Bronchial epithelial cell (primary cell): ENCODE data around the gene HSD17B11. TPM values are rescaled to one million over a fixed set of nuclear protein-coding genes. Genes with fewer than 3 reads are reported as not detected.
"Not testable (repeated sequence)": the region's sequence is repeated elsewhere in the genome, so short reads cannot be mapped to it uniquely, and the experiment has no call there.

ENCODE experiments used
- DNase-seq: peaks from one replicate; pipeline ENCODE4 v3.0.0-alpha.2; 2010; ENCODE audit warnings: low read depth
- FAIRE-seq: peaks from 2 replicates; lab custom pipeline; 2011; peaks lifted over from hg19 to GRCh38; lab: Jason Lieb, UNC
- H3K27me3 ChIP-seq: 2 replicates; pipeline ENCODE4 v1.5.1; 2011; ENCODE audit warnings: low read length; ENCODE audit not compliant: control insufficient read depth, insufficient read depth
- H3K36me3 ChIP-seq: 2 replicates; pipeline ENCODE4 v1.5.1; 2011; ENCODE audit warnings: low read length; ENCODE audit not compliant: control insufficient read depth, insufficient read depth
- H3K4me3 ChIP-seq: 2 replicates; pipeline ENCODE4 v1.5.1; 2011; ENCODE audit warnings: mild to moderate bottlenecking, low read depth, low read length, control low read depth
- total RNA-seq: library from RNA; depleted of rRNA; stranded (reverse); fragments of >200 nt; gene quantifications from 2 replicates; pipeline ENCODE4 v1.2.1, GENCODE V29; 2014
- TF ChIP-seq, protein P1 (sequence below): IDR thresholded peaks from 2 replicates; pipeline ENCODE4 v1.5.1; 2011; ENCODE audit warnings: mild to moderate bottlenecking, moderate library complexity, low read length, control low read depth, inconsistent platforms; ENCODE audit not compliant: insufficient read depth, severe bottlenecking

Gene HSD17B11
- total RNA-seq, 1 donor from 2014 or later, result 1.8 TPM

DNA sequence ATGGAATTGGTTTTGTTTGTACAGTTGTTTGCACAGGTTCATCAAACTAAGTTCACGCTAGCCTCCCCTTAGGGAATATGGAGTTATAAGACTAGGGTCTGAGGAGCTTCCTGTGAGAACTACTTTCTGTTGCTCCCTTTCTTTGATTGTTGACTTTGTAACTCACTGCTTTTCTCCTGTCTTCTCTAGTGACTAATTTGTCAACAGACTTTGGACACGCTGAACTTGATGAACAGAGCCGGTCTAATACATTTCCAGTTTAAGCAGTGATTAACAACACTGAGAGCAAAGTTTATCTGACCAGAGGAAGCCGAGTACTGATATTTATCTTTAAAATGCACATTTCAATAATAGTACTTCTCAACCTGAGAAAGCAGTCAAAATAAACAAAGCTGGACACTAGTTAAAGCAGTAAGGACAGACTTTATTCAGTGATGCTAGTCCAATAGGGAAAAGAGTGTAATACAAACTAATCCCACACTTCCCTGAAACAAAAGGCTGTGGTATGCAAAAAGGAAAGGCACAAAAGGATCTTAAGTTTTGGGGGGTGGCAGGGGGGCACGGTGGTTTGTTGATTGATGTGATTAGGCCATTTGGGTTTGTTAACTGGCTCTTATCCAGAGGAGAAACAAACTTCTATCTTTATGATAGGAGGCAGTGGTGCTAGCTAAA lies 28.7 kb upstream of the HSD17B11 start:
- FAIRE-seq, result no peak
- Histone ChIP-seq H3K4me3 (no peak overlapping the region), H3K36me3 (no peaks in the 10 kb centered on the region), H3K27me3 (no peaks in the 10 kb centered on the region)
- DNase-seq, result peak; percentile 78
- TF ChIP-seq, protein P1, sequence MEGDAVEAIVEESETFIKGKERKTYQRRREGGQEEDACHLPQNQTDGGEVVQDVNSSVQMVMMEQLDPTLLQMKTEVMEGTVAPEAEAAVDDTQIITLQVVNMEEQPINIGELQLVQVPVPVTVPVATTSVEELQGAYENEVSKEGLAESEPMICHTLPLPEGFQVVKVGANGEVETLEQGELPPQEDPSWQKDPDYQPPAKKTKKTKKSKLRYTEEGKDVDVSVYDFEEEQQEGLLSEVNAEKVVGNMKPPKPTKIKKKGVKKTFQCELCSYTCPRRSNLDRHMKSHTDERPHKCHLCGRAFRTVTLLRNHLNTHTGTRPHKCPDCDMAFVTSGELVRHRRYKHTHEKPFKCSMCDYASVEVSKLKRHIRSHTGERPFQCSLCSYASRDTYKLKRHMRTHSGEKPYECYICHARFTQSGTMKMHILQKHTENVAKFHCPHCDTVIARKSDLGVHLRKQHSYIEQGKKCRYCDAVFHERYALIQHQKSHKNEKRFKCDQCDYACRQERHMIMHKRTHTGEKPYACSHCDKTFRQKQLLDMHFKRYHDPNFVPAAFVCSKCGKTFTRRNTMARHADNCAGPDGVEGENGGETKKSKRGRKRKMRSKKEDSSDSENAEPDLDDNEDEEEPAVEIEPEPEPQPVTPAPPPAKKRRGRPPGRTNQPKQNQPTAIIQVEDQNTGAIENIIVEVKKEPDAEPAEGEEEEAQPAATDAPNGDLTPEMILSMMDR, result no peak

DNA sequence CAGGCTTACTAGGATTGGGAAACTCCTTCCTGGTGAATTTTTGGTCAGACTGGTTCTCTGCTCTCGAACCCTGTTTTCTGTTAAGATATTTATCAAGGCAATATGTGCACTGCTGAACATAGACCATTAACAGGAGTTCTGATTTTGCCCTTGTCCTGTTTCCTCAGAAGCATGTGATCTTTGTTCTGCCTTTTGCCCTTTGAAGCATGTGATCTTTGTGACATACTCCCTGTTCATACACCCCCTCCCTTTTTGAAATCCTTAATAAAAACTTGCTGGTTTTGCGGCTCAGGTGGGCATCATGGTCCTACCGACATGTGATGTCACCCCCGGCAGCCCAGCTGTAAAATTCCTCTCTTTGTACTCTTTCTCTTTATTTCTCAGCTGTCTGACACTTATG lies 27.4 kb upstream of the HSD17B11 start:
- FAIRE-seq, H3K27me3 ChIP-seq, H3K36me3 ChIP-seq, DNase-seq, H3K4me3 ChIP-seq: not testable (repeated sequence)

DNA sequence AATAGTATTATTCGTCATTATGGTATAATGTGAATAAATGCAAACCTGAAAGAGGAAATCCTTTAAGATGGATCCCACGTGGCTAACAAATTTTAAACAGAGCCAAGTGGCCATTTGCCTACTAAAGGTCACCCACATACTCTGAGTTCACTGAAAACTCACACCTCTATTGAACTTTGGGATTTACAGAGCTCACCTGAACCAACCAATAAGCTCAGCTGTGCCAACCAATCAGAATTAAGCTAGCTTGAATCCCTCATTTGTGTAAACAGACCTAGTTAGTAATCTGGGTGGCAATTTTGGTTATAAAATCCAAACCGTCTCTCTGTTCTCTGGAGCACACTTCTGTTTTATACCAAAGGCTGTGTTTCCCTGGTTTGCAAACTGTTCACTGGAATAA lies 26.0 kb upstream of the HSD17B11 start:
- no peaks in the 10 kb centered on the region for H3K36me3 ChIP-seq
- DNase-seq, result no peak
- H3K27me3 ChIP-seq, result no peaks in the 10 kb centered on the region
- no peak for FAIRE-seq
- TF ChIP-seq, protein P1, result no peak
- H3K4me3 ChIP-seq, result no peak overlapping the region

DNA sequence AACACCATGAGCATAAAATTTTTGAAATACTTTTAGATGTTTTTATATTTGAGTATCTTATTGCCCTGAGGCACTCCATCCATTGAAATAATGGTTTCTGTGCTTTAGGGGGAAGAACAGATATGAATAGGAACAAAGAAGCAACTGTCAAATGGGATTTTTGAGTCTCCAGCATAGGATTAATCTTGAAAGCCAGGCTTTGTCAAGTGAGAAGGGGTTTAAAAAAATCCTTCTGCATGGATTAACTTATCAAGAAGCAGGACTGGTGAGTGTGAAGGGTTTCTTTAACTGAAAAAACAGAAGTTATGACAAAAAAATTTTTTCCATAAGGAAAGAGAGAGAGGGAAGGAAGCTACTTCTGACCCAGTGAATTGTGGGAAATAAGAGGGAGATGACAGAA lies 23.8 kb upstream of the HSD17B11 start:
- DNase-seq, result no peak
- Histone ChIP-seq H3K27me3 (no peaks in the 10 kb centered on the region), H3K4me3 (no peak overlapping the region), H3K36me3 (no peaks in the 10 kb centered on the region)
- TF ChIP-seq, protein P1, result no peak
- FAIRE-seq, result no peak

DNA sequence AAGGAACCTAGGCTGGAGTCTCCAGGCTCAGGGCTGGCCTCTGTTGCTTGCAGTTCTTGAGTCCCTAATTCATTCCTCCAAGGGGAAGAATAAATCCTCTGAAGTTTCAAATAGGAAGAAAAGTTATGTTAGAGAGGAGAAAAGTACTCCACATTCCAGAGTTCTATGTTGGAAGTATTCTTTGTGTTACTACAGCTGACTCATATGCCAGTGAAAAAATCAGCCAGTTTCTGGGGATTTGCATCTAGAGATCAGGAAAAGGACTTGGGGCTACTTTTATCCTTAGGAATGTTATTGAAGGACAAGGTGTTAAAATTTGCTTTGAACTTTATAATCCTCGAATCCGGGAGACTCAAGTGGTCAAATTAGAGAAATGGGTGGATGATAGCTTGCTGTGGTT lies 19.7 kb upstream of the HSD17B11 start:
- Histone ChIP-seq H3K27me3 (no peaks in the 10 kb centered on the region), H3K36me3 (no peaks in the 10 kb centered on the region), H3K4me3 (no peak overlapping the region)
- TF ChIP-seq, protein P1, result no peak
- DNase-seq, result no peak
- no peak for FAIRE-seq

DNA sequence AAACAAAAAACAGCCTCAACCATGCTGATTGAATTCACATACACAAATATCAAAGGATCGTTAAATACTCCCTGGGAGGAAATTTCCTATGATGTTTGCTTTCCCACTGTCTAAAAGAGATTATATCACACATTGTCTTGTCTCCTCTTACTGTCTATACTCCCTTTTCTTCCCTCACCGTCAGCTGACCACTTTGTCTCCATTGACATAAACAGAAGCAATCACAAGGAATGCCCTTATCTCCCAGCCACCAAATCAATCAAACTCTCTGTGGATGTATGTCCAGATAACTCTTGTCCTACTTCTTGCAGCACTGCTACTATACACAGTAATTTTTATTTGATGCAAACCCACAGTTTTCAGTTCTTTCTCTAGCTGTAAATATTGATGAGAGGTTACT lies 19.2 kb upstream of the HSD17B11 start:
- DNase-seq (no peak), FAIRE-seq (no peak)
- Histone ChIP-seq H3K4me3 (no peak overlapping the region), H3K36me3 (no peaks in the 10 kb centered on the region), H3K27me3 (no peaks in the 10 kb centered on the region)
- TF ChIP-seq, protein P1, result no peak
